Gastrocnemius medialis (tissue), 4 donors: ENCODE measurements around the gene SDS. TPM values are rescaled to one million over a fixed set of nuclear protein-coding genes. Genes with fewer than 3 reads are reported as not detected.

Experiments
- ATAC-seq, 2 donors: fragments of 150-250 bp; one replicate each; pipeline ENCODE4 v1.9.1; 2016
- DNase-seq, 2 donors: peaks; one replicate each; pipeline ENCODE4 v3.0.0-alpha.2; 2019
- H3K27ac ChIP-seq, 4 donors: fragments of 200-600 bp; sonication (generic); 1 replicate in 1 of 4; 2 replicates in 3 of 4; pipeline ENCODE4 v1.5.1; 2016 to 2018; ENCODE audit warnings: mild to moderate bottlenecking in 2 of 4, moderate library complexity in 1 of 4
- H3K27me3 ChIP-seq, 3 donors: fragments of 200-600 bp; sonication (generic) in 2 of 3; 1 replicate in 1 of 3; 2 replicates in 2 of 3; pipeline versions ENCODE4 v1.5.1 to v1.6.0; 2016 to 2019; ENCODE audit warnings: mild to moderate bottlenecking in 1 of 3, moderate library complexity in 1 of 3
- H3K36me3 ChIP-seq, 2 donors: fragments of 200-600 bp; sonication (generic) in 1 of 2; one replicate each; pipeline ENCODE4 v1.5.1; 2017 to 2018
- H3K4me1 ChIP-seq, 2 donors: fragments of 200-600 bp; sonication (generic) in 1 of 2; one replicate each; pipeline ENCODE4 v1.5.1; 2016 to 2017; ENCODE audit warnings: mild to moderate bottlenecking in 2 of 2
- H3K4me3 ChIP-seq, 4 donors: fragments of 200-600 bp; sonication (generic) in 3 of 4; 1 replicate in 1 of 4; 2 replicates in 3 of 4; pipeline ENCODE4 v1.5.1; 2016 to 2019; ENCODE audit warnings: mild to moderate bottlenecking in 2 of 4
- H3K9me3 ChIP-seq, 3 donors: fragments of 200-600 bp; sonication (generic) in 2 of 3; 1 replicate in 1 of 3; 2 replicates in 2 of 3; pipeline ENCODE4 v1.5.1; 2016 to 2019
- POLR2A ChIP-seq, 2 donors: fragments of 450-650 bp; IDR thresholded peaks; one replicate each; pipeline ENCODE4 v1.6.1; 2017; ENCODE audit warnings: antibody characterized with exemption in 2 of 2, mild to moderate bottlenecking in 2 of 2, moderate library complexity in 2 of 2
- in situ Hi-C, 4 donors: fragments of 200-750 bp; cut with MboI; loops; one replicate each; pipeline versions ENCODE4 v1.15.0 to v1.8.0; 2017; ENCODE audit warnings: low sequenced_read_pairs in 4 of 4
- intact Hi-C: fragments of 100-400 bp; cut with DNase I; formaldehyde crosslinking; loops from one replicate; pipeline ENCODE4 v1.15.1; 2023; ENCODE audit warnings: low total_unique reads
- total RNA-seq, 4 donors: library from RNA; depleted of rRNA; stranded (reverse); fragments of >200 nt; gene quantifications; one replicate each; pipeline versions ENCODE4 v1.1.0 to v1.2.3, GENCODE V29; 2016
- TF ChIP-seq, protein P1 (sequence below), 5 experiments: fragments of 450-650 bp in 3 of 5; fragments of 200-600 bp in 2 of 5; sonication (generic) in 2 of 5; IDR thresholded peaks in 4 of 5; conservative IDR thresholded peaks in 1 of 5; 1 replicate in 4 of 5; 2 replicates in 1 of 5; pipeline ENCODE4 v1.5.1; 2016 to 2019; ENCODE audit warnings: antibody characterized with exemption in 5 of 5, mild to moderate bottlenecking in 3 of 5, moderate library complexity in 3 of 5

The SDS gene
- total RNA-seq, 4 donors from 2014 or later, result 0.34 to 2.4 (median 0.86) TPM

DNA sequence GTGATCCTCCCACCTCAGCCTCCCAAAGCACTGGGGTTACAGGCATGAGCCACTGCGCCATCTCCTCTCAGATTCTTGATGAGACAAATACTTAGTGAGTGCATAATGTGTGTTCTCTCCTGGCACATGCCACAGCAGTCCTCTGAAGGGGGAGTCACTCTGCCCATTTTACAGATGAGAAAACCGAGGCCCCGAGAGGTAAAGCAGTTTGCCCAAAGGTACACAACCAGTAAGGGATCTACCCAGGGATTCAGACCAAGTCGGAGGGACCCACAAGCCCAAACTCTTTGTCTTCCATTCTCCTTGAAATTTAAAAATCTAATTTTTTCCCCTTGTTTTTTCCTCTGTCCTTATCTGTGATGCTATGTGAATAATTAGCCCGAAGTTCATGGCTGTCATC is 39.0 kb downstream of the SDS start:
- no peak for DNase-seq
- Histone ChIP-seq H3K27me3 (no peaks in the 10 kb centered on the region), H3K27ac (peak overlapping the region in 1 of 4 donors; percentile 79), H3K4me3 (no peak overlapping the region), H3K4me1 (peaks cover 20 to 25% of the 10 kb centered on the region in 2 donors), H3K9me3 (no peaks in the 10 kb centered on the region), H3K36me3 (no peaks in the 10 kb centered on the region)
- TF ChIP-seq, protein P1, sequence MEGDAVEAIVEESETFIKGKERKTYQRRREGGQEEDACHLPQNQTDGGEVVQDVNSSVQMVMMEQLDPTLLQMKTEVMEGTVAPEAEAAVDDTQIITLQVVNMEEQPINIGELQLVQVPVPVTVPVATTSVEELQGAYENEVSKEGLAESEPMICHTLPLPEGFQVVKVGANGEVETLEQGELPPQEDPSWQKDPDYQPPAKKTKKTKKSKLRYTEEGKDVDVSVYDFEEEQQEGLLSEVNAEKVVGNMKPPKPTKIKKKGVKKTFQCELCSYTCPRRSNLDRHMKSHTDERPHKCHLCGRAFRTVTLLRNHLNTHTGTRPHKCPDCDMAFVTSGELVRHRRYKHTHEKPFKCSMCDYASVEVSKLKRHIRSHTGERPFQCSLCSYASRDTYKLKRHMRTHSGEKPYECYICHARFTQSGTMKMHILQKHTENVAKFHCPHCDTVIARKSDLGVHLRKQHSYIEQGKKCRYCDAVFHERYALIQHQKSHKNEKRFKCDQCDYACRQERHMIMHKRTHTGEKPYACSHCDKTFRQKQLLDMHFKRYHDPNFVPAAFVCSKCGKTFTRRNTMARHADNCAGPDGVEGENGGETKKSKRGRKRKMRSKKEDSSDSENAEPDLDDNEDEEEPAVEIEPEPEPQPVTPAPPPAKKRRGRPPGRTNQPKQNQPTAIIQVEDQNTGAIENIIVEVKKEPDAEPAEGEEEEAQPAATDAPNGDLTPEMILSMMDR (IDR thresholded peaks at IDR 0.05 in 4 of 5, conservative IDR thresholded peaks at IDR 0.05 in 1 of 5), result no peak
- no peak for TF ChIP-seq POLR2A (IDR thresholded peaks at IDR 0.05)
- ATAC-seq, result no peak
- in situ Hi-C loops, result no loop called here
- intact Hi-C loops, result no loop called here

DNA sequence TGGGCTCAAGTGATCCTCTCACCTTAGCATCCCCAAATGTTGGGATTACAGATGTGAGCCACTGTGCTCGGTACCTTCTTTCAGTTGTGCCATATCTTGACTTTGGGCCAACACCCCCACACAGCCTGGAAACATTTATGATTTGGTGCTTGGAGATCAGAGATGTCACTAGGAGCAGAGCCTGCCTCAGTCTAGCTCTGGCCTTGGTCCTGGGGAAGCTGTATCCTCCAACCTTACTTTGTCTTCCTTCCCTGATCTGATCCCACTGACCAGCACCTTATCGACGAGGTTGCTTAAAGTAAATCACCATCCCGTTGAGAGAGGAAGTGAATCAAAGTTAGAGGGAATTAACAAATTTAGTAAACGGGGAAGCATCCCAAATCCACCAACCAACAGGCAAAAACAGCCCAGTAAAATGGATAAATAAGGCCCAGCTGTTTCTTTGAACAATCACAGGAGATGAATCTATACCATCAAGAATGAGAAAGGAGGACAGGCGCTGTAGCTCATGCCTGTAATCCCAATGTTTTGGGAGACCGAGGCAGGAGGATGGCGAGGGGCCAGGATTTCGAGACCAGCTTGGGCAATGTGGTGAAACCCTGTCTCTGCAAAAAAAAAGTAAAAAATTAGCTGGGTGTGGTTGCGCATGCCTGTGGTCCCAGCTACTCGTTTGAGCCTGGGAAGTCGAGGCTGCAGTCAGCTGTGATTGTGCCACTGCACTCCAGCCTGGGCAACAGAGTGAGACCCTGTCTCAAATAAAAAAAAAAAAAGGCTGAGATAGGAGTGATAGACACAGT is 41.9 kb downstream of the SDS start:
- H3K4me1 ChIP-seq, result peaks cover 25% of the 10 kb centered on the region in 2 donors
- no peaks in the 10 kb centered on the region for H3K9me3 ChIP-seq
- in situ Hi-C loops (no loop called here), intact Hi-C loops (no loop called here)
- H3K27me3 ChIP-seq, result no peaks in the 10 kb centered on the region
- DNase-seq (peak in 1 of 2 donors; percentile 26), ATAC-seq (no peak)
- TF ChIP-seq POLR2A (IDR thresholded peaks at IDR 0.05), result no peak
- TF ChIP-seq, protein P1 (IDR thresholded peaks at IDR 0.05 in 4 of 5, conservative IDR thresholded peaks at IDR 0.05 in 1 of 5), result no peak
- peak overlapping the region in 3 of 4 donors; percentile 6 to 64 (median 51) for H3K27ac ChIP-seq
- no peaks in the 10 kb centered on the region for H3K36me3 ChIP-seq
- no peak overlapping the region for H3K4me3 ChIP-seq

DNA sequence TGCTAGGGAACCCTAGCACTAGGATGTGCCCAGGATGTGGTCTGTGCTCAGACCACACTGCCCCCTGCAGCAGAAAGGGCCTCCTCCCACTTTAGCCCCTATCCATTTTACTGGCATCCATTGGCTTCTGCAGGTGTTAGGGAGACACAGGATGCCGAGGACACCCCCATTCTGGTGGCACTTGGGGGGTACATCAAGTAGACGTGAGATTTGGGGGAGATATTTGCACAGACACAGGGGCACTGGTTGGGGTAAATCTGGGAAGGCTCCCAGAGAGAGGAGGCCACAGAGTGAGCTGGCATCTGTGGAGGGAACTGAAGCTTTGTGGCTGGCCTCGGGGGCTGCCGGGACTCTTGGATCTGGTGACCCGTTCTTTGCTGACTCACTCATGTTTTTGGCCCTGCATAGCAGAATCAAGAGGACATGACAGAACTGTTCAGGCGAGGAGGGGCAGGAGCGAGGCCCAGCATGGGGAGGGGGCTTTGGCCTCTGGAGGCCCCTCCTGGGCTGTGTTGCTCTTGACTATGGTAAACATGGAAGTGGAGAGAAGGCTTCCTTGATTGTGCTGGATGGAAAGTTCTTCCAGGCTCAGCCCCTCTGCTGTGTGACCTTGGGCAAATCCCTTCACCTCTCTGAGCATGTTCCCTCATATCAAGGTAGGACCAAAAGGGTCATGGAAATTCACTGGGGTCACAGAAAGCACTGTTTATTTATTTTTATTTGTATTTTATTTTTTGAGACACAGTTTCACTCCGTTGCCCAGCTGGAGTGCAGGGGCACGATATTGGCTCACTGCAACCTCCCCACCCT is 43.5 kb downstream of the SDS start:
- ATAC-seq (no peak), DNase-seq (peak in 1 of 2 donors; percentile 37)
- TF ChIP-seq POLR2A (IDR thresholded peaks at IDR 0.05), result no peak
- TF ChIP-seq, protein P1 (IDR thresholded peaks at IDR 0.05 in 4 of 5, conservative IDR thresholded peaks at IDR 0.05 in 1 of 5), result no peak
- in situ Hi-C loops (no loop called here), intact Hi-C loops (loop anchor here (2.0 kb wide), 2 partner anchors 167 to 175 kb away; partner anchors contain the start of genes DDX54 and RITA1)
- Histone ChIP-seq H3K27me3 (no peaks in the 10 kb centered on the region), H3K4me1 (peaks cover 14% of the 10 kb centered on the region in 2 donors), H3K4me3 (peak overlapping the region in 1 of 4 donors; percentile 76), H3K36me3 (no peaks in the 10 kb centered on the region), H3K9me3 (no peaks in the 10 kb centered on the region), H3K27ac (peak overlapping the region; percentile 85 to 92 (median 90))

DNA sequence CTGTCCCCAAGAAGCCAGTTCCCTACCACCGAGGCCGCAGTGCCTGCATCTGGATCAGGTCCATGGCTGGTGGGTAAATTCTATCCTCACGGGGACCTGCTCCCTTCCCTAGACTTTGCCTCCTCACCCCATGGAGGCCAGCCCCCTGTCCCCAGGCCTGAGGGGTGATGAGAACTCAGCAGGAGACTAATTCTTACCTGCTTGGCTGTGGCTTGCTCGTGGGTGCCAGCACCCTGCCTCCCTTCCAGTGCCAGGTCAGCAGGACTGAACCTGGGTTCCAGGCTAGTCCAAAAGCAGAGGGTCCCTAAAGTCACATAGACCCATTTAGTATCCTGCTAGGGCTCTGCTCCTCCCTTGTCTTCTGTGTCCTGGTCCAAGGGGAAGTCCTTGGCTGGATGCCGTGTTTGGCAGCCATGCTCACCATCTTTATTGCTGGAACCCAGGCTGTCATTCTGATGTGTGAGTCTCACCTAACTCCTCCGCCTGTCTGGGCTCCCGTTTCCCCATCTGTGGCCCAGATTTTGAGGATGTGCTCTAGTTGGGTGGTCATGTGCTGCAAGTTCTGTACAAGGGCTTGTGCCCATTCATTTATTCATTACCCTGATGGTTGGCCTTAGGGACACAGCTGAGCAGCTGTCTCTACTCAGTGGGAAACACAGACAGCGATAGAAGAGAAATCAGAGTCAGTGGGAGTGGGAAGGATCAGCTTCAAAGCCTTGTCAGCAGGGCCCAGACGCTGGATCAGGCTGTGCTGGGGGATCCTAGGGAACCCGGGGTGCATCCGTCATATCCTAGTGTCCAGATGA is 44.4 kb downstream of the SDS start:
- ATAC-seq, result no peak
- H3K4me3 ChIP-seq, result peak overlapping the region; percentile 66 to 91 (median 80)
- DNase-seq, result peak in 1 of 2 donors; percentile 31

More for the DNA sequence above, 44.4 kb downstream of the SDS start:
- Histone ChIP-seq H3K36me3 (no peaks in the 10 kb centered on the region), H3K9me3 (no peaks in the 10 kb centered on the region), H3K4me1 (peaks cover 14% of the 10 kb centered on the region in 2 donors), H3K27me3 (no peaks in the 10 kb centered on the region), H3K27ac (peak overlapping the region; percentile 85 to 92 (median 90))
- intact Hi-C loops (loop anchor here (2.0 kb wide), 2 partner anchors 167 to 175 kb away; partner anchors contain the start of genes DDX54 and RITA1), in situ Hi-C loops (no loop called here)
- TF ChIP-seq POLR2A (IDR thresholded peaks at IDR 0.05), result no peak
- TF ChIP-seq, protein P1 (IDR thresholded peaks at IDR 0.05 in 4 of 5, conservative IDR thresholded peaks at IDR 0.05 in 1 of 5), result no peak
